ENCODE measurements around the gene RNF212B. TPM values are rescaled to one million over a fixed set of nuclear protein-coding genes. Genes with fewer than 3 reads are reported as not detected.

RNF212B gene
- total and polyA plus RNA-seq, 2 of the 13 experiments (the other 11 are each of a cell fraction or from before 2014, with no cell fraction given) = 0.05 TPM; not detected in 1

DNA sequence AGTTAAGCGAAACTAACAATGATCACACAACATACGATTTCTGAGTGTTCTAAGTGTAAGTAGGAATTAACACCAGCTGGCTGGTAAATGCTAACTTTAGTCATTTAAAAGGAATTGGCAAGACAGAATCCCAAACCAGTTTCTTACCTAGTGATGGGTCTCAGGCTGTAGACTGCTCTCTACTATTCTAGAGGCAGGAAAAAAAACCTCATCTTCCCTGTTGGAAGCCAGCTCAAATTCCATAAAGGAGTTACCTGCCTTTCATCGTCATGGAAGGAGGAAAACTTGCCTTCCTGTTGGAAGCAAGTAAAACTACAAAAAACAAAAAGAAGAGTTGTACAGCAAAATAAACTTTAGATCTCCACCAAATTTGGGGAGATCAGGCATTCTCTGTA lies 30.6 kb upstream of the RNF212B start:
- CTCF ChIA-PET (ENCODE audit: low intra/inter-chr PET ratio, low total read pairs) = no interaction called here
- H3K36me3 ChIP-seq (replicated peaks in 1 of 2; ENCODE audit: control insufficient read depth in 1 of 2, insufficient read depth in 2 of 2, low read length in 2 of 2) = no peaks in the 10 kb centered on the region
- H3K27ac ChIP-seq (ENCODE audit: extremely low read length, insufficient read depth, low read length) = no peak overlapping the region
- no peaks in the 10 kb centered on the region for H3K9me3 ChIP-seq (ENCODE audit: low read length)
- no peaks in the 10 kb centered on the region for H3K79me2 ChIP-seq (ENCODE audit: insufficient read depth, low read length)
- H3K4me3 ChIP-seq (replicated peaks in 1 of 3; ENCODE audit: insufficient read depth in 1 of 3, low read depth in 2 of 3, low read length in 3 of 3) = no peak overlapping the region
- DNase-seq (ENCODE audit: low spot score) (no peak), FAIRE-seq (no peak), ATAC-seq (no peak)
- 54% methylated on average over 3 of the region's 3 CpGs for WGBS (ENCODE audit: low lambda C conversion rate)
- H3K9ac ChIP-seq (ENCODE audit: insufficient read depth, low read depth, low read length) = no peak overlapping the region
- POLR2A ChIA-PET = interaction anchor here (1.1 kb wide), 1 partner anchor 112 kb away, joined by 3 read pairs; the partner anchor contains the start of genes ACIN1 and C14orf119
- H4K20me1 ChIP-seq (ENCODE audit: insufficient read depth, low read length) = no peaks in the 10 kb centered on the region
- no peaks in the 10 kb centered on the region for H3K4me1 ChIP-seq (ENCODE audit: insufficient read depth, low read length)
- H3K27me3 ChIP-seq (ENCODE audit: control insufficient read depth in 1 of 2, insufficient read depth in 2 of 2, low read length in 2 of 2) = peaks cover 0 to 12% of the 10 kb centered on the region in 2 experiments; a peak in 1 of 5 replicates
- no TSS peak for BruUV-seq (replicated peaks)
- intact Hi-C loops (cut with micrococcal nuclease; ENCODE audit: unreplicated experiment) = no loop called here
- TF ChIP-seq, protein P1, sequence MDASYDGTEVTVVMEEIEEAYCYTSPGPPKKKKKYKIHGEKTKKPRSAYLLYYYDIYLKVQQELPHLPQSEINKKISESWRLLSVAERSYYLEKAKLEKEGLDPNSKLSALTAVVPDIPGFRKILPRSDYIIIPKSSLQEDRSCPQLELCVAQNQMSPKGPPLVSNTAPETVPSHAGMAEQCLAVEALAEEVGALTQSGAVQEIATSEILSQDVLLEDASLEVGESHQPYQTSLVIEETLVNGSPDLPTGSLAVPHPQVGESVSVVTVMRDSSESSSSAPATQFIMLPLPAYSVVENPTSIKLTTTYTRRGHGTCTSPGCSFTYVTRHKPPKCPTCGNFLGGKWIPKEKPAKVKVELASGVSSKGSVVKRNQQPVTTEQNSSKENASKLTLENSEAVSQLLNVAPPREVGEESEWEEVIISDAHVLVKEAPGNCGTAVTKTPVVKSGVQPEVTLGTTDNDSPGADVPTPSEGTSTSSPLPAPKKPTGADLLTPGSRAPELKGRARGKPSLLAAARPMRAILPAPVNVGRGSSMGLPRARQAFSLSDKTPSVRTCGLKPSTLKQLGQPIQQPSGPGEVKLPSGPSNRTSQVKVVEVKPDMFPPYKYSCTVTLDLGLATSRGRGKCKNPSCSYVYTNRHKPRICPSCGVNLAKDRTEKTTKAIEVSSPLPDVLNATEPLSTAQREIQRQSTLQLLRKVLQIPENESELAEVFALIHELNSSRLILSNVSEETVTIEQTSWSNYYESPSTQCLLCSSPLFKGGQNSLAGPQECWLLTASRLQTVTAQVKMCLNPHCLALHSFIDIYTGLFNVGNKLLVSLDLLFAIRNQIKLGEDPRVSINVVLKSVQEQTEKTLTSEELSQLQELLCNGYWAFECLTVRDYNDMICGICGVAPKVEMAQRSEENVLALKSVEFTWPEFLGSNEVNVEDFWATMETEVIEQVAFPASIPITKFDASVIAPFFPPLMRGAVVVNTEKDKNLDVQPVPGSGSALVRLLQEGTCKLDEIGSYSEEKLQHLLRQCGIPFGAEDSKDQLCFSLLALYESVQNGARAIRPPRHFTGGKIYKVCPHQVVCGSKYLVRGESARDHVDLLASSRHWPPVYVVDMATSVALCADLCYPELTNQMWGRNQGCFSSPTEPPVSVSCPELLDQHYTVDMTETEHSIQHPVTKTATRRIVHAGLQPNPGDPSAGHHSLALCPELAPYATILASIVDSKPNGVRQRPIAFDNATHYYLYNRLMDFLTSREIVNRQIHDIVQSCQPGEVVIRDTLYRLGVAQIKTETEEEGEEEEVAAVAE (CRISPR knock-in tag; IDR thresholded peaks at IDR 0.05; ENCODE audit: borderline replicate concordance) = no peak
- TF ChIP-seq ZNF274 (CRISPR knock-in tag; IDR thresholded peaks at IDR 0.05) (no peak), ZNF746 (CRISPR knock-in tag; IDR thresholded peaks at IDR 0.05) (no peak), ZNF790 (CRISPR knock-in tag; IDR thresholded peaks at IDR 0.05; ENCODE audit: borderline replicate concordance) (no peak), ZC3H4 (CRISPR knock-in tag; IDR thresholded peaks at IDR 0.05; ENCODE audit: borderline replicate concordance) (no peak), SALL1 (CRISPR knock-in tag; IDR thresholded peaks at IDR 0.05) (no peak), NFYB (CRISPR knock-in tag; IDR thresholded peaks at IDR 0.05) (no peak), FOXK2 (IDR thresholded peaks at IDR 0.05) (no peak), BCL6 (CRISPR knock-in tag; IDR thresholded peaks at IDR 0.05) (no peak), KAT2B (IDR thresholded peaks at IDR 0.05; ENCODE audit: borderline replicate concordance, low read depth, low read length) (no peak), SIN3A (IDR thresholded peaks at IDR 0.05; ENCODE audit: borderline replicate concordance, low read depth, low read length) (no peak), NR2F2 (IDR thresholded peaks at IDR 0.05; ENCODE audit: borderline replicate concordance, low read depth) (no peak), FOXK1 (CRISPR knock-in tag; IDR thresholded peaks at IDR 0.05; ENCODE audit: borderline replicate concordance, low read depth) (no peak), SRF (IDR thresholded peaks at IDR 0.05; ENCODE audit: low read depth, low read length) (no peak), SRSF4 (IDR thresholded peaks at IDR 0.05; ENCODE audit: low read depth, low read length, poor library complexity, severe bottlenecking) (no peak), DNMT1 (CRISPR knock-in tag; IDR thresholded peaks at IDR 0.05) (no peak)
- TF ChIP-seq, protein P2, sequence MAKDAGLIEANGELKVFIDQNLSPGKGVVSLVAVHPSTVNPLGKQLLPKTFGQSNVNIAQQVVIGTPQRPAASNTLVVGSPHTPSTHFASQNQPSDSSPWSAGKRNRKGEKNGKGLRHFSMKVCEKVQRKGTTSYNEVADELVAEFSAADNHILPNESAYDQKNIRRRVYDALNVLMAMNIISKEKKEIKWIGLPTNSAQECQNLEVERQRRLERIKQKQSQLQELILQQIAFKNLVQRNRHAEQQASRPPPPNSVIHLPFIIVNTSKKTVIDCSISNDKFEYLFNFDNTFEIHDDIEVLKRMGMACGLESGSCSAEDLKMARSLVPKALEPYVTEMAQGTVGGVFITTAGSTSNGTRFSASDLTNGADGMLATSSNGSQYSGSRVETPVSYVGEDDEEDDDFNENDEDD (CRISPR knock-in tag; IDR thresholded peaks at IDR 0.05; ENCODE audit: borderline replicate concordance) = no peak
- TF ChIP-seq, protein P3, sequence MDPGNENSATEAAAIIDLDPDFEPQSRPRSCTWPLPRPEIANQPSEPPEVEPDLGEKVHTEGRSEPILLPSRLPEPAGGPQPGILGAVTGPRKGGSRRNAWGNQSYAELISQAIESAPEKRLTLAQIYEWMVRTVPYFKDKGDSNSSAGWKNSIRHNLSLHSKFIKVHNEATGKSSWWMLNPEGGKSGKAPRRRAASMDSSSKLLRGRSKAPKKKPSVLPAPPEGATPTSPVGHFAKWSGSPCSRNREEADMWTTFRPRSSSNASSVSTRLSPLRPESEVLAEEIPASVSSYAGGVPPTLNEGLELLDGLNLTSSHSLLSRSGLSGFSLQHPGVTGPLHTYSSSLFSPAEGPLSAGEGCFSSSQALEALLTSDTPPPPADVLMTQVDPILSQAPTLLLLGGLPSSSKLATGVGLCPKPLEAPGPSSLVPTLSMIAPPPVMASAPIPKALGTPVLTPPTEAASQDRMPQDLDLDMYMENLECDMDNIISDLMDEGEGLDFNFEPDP (CRISPR knock-in tag; conservative IDR thresholded peaks at IDR 0.05) = no peak
- TF ChIP-seq, protein P4, sequence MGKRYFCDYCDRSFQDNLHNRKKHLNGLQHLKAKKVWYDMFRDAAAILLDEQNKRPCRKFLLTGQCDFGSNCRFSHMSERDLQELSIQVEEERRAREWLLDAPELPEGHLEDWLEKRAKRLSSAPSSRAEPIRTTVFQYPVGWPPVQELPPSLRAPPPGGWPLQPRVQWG (CRISPR knock-in tag; IDR thresholded peaks at IDR 0.05; ENCODE audit: borderline replicate concordance, low read depth) = no peak
- in situ Hi-C loops (cut with HindIII; ENCODE audit: extremely low pct_ligation_motif_present, low pct_unique_long_range_greater_than_20kb) = no loop called here
- H2AFZ ChIP-seq (ENCODE audit: low read length) = no peak overlapping the region
- H3K4me2 ChIP-seq (ENCODE audit: low read depth, low read length) = no peak overlapping the region

Measured in HepG2 (cell line).